Measurements from ENCODE around the gene PHF19.

GRCh38 chr9:120924698-120925534 lies 47.9 kb upstream of the PHF19 start:
- no peak for TF ChIP-seq CTCF (IDR thresholded peaks at IDR 0.05; ENCODE audit: low read depth, low read length, poor library complexity, severe bottlenecking)
- TF ChIP-seq EZH2phosphoT487 (IDR thresholded peaks at IDR 0.05; ENCODE audit: borderline replicate concordance, low read length) = no peak

Data from DOHH2 (cell line).